ENCODE measurements around the gene CMYA5.

GRCh38 chr5:79800979-79801827 lies 111.6 kb downstream of the CMYA5 start:
- TF ChIP-seq CTCF (IDR thresholded peaks at IDR 0.05; ENCODE audit: extremely low read depth in 1 of 2, insufficient read depth in 1 of 2, low read depth in 1 of 2, low read length in 2 of 2) (no peak), POLR2AphosphoS5 (IDR thresholded peaks at IDR 0.05; ENCODE audit: insufficient read depth, low read depth, low read length) (no peak), MYC (IDR thresholded peaks at IDR 0.05; ENCODE audit: low read depth, low read length) (no peak), FOS (IDR thresholded peaks at IDR 0.05; ENCODE audit: borderline replicate concordance, insufficient read depth, low read length) (no peak), POLR2A (IDR thresholded peaks at IDR 0.05; ENCODE audit: low read depth, low read length) (no peak), EZH2 (IDR thresholded peaks at IDR 0.05; ENCODE audit: borderline replicate concordance, low read depth, low read length, severe bottlenecking) (no peak), GATA2 (IDR thresholded peaks at IDR 0.05; ENCODE audit: insufficient read depth, insufficient read length, low read depth, low read length) (no peak)
- TF ChIP-seq, protein P1, sequence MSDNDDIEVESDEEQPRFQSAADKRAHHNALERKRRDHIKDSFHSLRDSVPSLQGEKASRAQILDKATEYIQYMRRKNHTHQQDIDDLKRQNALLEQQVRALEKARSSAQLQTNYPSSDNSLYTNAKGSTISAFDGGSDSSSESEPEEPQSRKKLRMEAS (IDR thresholded peaks at IDR 0.05; ENCODE audit: insufficient read depth, insufficient read length): no peak

All from endothelial cell of umbilical vein (primary cell).